ENCODE data around the gene THRSP. TPM values are rescaled to one million over a fixed set of nuclear protein-coding genes. Genes with fewer than 3 reads are reported as not detected.
"Not testable (repeated sequence)": the region's sequence is repeated elsewhere in the genome, so short reads cannot be mapped to it uniquely, and the experiment has no call there.

The THRSP gene
- total and polyA plus RNA-seq, 2 experiments from 2014 or later, result not detected

- Mint-ChIP-seq H3K9me3 (no peaks in the 10 kb centered on the region), H3K36me3 (ENCODE audit: low read depth) (no peaks in the 10 kb centered on the region), H3K27ac (no peak overlapping the region), H3K27me3 (ENCODE audit: insufficient read depth, low read depth, poor library complexity) (peaks cover 8% of the 10 kb centered on the region), H3K4me3 (no peak overlapping the region), H3K4me1 (peaks cover 17% of the 10 kb centered on the region)
- H3K27me3 ChIP-seq (ENCODE audit: insufficient read depth), result no peaks in the 10 kb centered on the region
- H3K36me3 ChIP-seq (ENCODE audit: insufficient read depth), result no peaks in the 10 kb centered on the region
- peak overlapping the region; percentile 74 for H2AFZ ChIP-seq
- ATAC-seq (peak; percentile 45), DNase-seq (ENCODE audit: low spot score) (peak; percentile 24)
- H3K4me2 ChIP-seq, result no peak overlapping the region
- H3K4me1 ChIP-seq (ENCODE audit: insufficient read depth), result peaks cover 3% of the 10 kb centered on the region
- no peaks in the 10 kb centered on the region for H4K20me1 ChIP-seq (replicated peaks; ENCODE audit: insufficient read depth)
- TF ChIP-seq CTCF (conservative IDR thresholded peaks at IDR 0.05; ENCODE audit: low read depth in 2 of 2) (0 out of 4 replicates have a peak, but pooled peaks of 1 of the 2 experiments have one; percentile 15), EZH2 (IDR thresholded peaks at IDR 0.05; ENCODE audit: low read depth, unreplicated experiment) (no peak)
- H3K79me2 ChIP-seq (replicated peaks; ENCODE audit: insufficient read depth), result no peaks in the 10 kb centered on the region
- no peak overlapping the region for H3K4me3 ChIP-seq
- H3K9me2 ChIP-seq (ENCODE audit: insufficient read depth), result peaks cover 6% of the 10 kb centered on the region; the same call in 1 of the 2 replicates
- H3F3A ChIP-seq (replicated peaks; ENCODE audit: low read depth), result 0 out of 2 replicates have a peak, but pooled peaks cover 2% of the 10 kb centered on the region
- no peak overlapping the region for H3K27ac ChIP-seq (ENCODE audit: low read depth)
Measured at GRCh38 chr11:78040691-78041379, 22.8 kb upstream of the THRSP start.

GRCh38 chr11:78041380-78041719 lies 22.3 kb upstream of the THRSP start:
- ATAC-seq; H3K27ac Mint-ChIP-seq; H4K20me1 ChIP-seq (replicated peaks; ENCODE audit: insufficient read depth); DNase-seq (ENCODE audit: low spot score); H3K9me3 Mint-ChIP-seq; H3K4me2 ChIP-seq; H3K27ac ChIP-seq (ENCODE audit: low read depth); H3K79me2 ChIP-seq (replicated peaks; ENCODE audit: insufficient read depth); H3K27me3 Mint-ChIP-seq (ENCODE audit: insufficient read depth, low read depth, poor library complexity); H3K36me3 ChIP-seq (ENCODE audit: insufficient read depth); H3K4me3 ChIP-seq; H3K4me3 Mint-ChIP-seq; H3K4me1 ChIP-seq (ENCODE audit: insufficient read depth); H3K27me3 ChIP-seq (ENCODE audit: insufficient read depth); H3K9me2 ChIP-seq (ENCODE audit: insufficient read depth); H3F3A ChIP-seq (replicated peaks; ENCODE audit: low read depth); H3K36me3 Mint-ChIP-seq (ENCODE audit: low read depth): not testable (repeated sequence)
- H2AFZ ChIP-seq, result peak overlapping the region; percentile 81
- H3K4me1 Mint-ChIP-seq, result peaks cover 20% of the 10 kb centered on the region

- H3K9me2 ChIP-seq (ENCODE audit: insufficient read depth), result peaks cover 6% of the 10 kb centered on the region; the same call in 1 of the 2 replicates
- Mint-ChIP-seq H3K9me3 (no peaks in the 10 kb centered on the region), H3K36me3 (ENCODE audit: low read depth) (no peaks in the 10 kb centered on the region), H3K4me3 (no peak overlapping the region), H3K27ac (no peak overlapping the region), H3K27me3 (ENCODE audit: insufficient read depth, low read depth, poor library complexity) (peaks cover 8% of the 10 kb centered on the region), H3K4me1 (peaks cover 22% of the 10 kb centered on the region)
- H3K4me1 ChIP-seq (ENCODE audit: insufficient read depth), result peaks cover 6% of the 10 kb centered on the region
- no peak overlapping the region for H3K27ac ChIP-seq (ENCODE audit: low read depth)
- DNase-seq (ENCODE audit: low spot score) (no peak), ATAC-seq (no peak)
- no peaks in the 10 kb centered on the region for H4K20me1 ChIP-seq (replicated peaks; ENCODE audit: insufficient read depth)
- H3K36me3 ChIP-seq (ENCODE audit: insufficient read depth), result no peaks in the 10 kb centered on the region
- 0 out of 2 replicates have a peak, but pooled peaks cover 4% of the 10 kb centered on the region for H3F3A ChIP-seq (replicated peaks; ENCODE audit: low read depth)
- no peak overlapping the region for H3K4me2 ChIP-seq
- no peak overlapping the region for H3K4me3 ChIP-seq
- H3K79me2 ChIP-seq (replicated peaks; ENCODE audit: insufficient read depth), result no peaks in the 10 kb centered on the region
- peak overlapping the region; percentile 81; the same call in 1 of the 2 replicates for H2AFZ ChIP-seq
- H3K27me3 ChIP-seq (ENCODE audit: insufficient read depth), result no peaks in the 10 kb centered on the region
- TF ChIP-seq EZH2phosphoT487 (IDR thresholded peaks at IDR 0.05; ENCODE audit: unreplicated experiment), result no peak
- TF ChIP-seq ZNF462 (CRISPR knock-in tag; IDR thresholded peaks at IDR 0.05), result no peak
- no peak for TF ChIP-seq ZNF114 (CRISPR knock-in tag; IDR thresholded peaks at IDR 0.05)
Measured at GRCh38 chr11:78041843-78042440, 21.7 kb upstream of the THRSP start.
